ENCODE results near the gene SUSD1.
"Not testable (repeated sequence)": the region's sequence is repeated elsewhere in the genome, so short reads cannot be mapped to it uniquely, and the experiment has no call there.

SUSD1 gene

DNA sequence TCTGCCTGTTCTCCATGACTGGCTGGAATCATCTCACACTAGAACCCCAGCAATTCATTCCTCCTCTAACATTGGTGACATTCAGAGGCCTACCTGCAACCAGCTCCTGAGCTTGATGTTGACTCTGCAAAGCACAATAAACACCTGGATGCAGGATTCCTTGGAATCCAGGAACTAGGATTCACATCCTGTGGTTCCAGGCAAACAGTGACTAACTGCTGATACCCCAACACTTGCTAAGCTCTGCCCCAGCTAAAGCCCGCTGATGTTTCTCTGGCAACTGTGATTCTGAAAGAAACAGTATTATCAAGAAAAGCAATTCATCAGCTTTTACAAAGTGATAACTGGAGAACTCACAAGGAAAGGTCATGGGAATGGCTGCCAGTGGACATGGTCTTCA, 29.2 kb downstream of the SUSD1 start:
- no peak overlapping the region for H3K9ac ChIP-seq (ENCODE audit: low read length)
- no peaks in the 10 kb centered on the region for H3K27me3 ChIP-seq (replicated peaks; ENCODE audit: control insufficient read depth, insufficient read depth, low read length)
- H3K4me1 ChIP-seq (ENCODE audit: control insufficient read depth, insufficient read depth, low read length): no peaks in the 10 kb centered on the region
- H3K9me3 ChIP-seq (ENCODE audit: control insufficient read depth, low read length): no peaks in the 10 kb centered on the region
- H3K36me3 ChIP-seq (ENCODE audit: control insufficient read depth, insufficient read depth, low read length, severe bottlenecking): no peaks in the 10 kb centered on the region
- H3K4me3 ChIP-seq (ENCODE audit: low read length): no peak overlapping the region
- no peak for DNase-seq (ENCODE audit: low read depth)

DNA sequence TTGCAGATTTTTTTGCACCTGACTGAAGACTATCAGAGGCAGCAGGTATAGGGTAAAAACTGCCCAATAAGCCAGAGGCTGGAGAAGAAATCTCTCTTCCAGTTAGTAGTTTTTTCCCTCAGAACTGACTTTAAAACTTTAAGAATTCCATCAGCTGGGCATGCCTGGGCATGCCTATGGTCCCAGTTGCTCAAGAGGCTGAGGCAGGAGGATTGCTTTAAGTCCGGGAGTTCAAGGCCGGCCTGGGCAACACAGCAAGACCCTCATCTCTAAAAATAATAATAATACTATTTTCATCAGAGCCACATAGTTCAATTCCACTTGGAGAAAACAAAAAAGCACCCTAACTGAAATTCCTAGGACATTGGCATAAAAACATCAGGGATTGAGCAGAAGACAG, 30.3 kb downstream of the SUSD1 start:
- Histone ChIP-seq H3K9ac (ENCODE audit: low read length) (no peak overlapping the region), H3K4me1 (ENCODE audit: control insufficient read depth, insufficient read depth, low read length) (no peaks in the 10 kb centered on the region), H3K4me3 (ENCODE audit: low read length) (no peak overlapping the region), H3K27me3 (replicated peaks; ENCODE audit: control insufficient read depth, insufficient read depth, low read length) (no peaks in the 10 kb centered on the region), H3K9me3 (ENCODE audit: control insufficient read depth, low read length) (no peaks in the 10 kb centered on the region), H3K36me3 (ENCODE audit: control insufficient read depth, insufficient read depth, low read length, severe bottlenecking) (no peaks in the 10 kb centered on the region)
- DNase-seq (ENCODE audit: low read depth): no peak

DNA sequence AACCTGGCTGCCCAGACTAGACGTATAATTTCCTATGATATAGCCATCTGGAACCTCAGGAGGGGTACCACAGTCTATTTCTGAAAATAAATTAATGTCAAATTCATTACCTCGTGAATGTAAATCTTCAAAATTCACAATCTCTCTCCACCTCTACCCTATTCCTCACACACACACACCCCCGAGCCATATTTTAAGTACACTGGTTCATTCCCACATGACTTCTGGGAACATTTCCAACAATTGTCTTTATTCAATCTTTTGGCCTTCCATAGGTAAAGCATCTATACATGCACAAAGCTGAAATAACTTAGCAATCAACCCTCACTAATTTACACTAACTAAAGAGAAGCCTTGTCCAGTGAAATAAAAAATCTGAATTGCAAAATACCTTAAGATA, 32.7 kb downstream of the SUSD1 start:
- no peak for DNase-seq (ENCODE audit: low read depth)
- no peaks in the 10 kb centered on the region for H3K27me3 ChIP-seq (replicated peaks; ENCODE audit: control insufficient read depth, insufficient read depth, low read length)
- no peaks in the 10 kb centered on the region for H3K9me3 ChIP-seq (ENCODE audit: control insufficient read depth, low read length)
- H3K4me3 ChIP-seq (ENCODE audit: low read length): no peak overlapping the region
- H3K9ac ChIP-seq (ENCODE audit: low read length): no peak overlapping the region
- H3K4me1 ChIP-seq (ENCODE audit: control insufficient read depth, insufficient read depth, low read length): no peaks in the 10 kb centered on the region
- H3K36me3 ChIP-seq (ENCODE audit: control insufficient read depth, insufficient read depth, low read length, severe bottlenecking): no peaks in the 10 kb centered on the region

DNA sequence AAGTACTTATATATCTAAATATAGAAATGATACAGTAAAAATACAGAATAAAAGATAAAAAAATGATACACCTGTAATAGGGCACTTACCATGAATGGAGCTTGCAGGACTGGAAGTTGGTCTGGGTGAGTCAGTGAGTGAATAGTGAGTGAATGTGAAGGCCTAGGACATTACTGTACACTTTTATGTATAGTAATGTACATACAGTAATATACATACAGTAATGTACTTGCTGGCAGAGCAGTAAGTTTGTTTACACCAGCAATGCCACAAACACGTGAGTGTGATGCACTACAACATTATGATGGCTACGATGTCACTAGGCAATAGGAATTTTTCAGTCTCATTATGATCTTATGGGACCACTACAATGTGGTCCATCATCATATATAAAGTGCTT, 34.2 kb downstream of the SUSD1 start:
- DNase-seq (ENCODE audit: low read depth): no peak
- H3K9ac ChIP-seq (ENCODE audit: low read length): no peak overlapping the region
- no peaks in the 10 kb centered on the region for H3K9me3 ChIP-seq (ENCODE audit: control insufficient read depth, low read length)
- H3K27me3 ChIP-seq (replicated peaks; ENCODE audit: control insufficient read depth, insufficient read depth, low read length): no peaks in the 10 kb centered on the region
- no peaks in the 10 kb centered on the region for H3K36me3 ChIP-seq (ENCODE audit: control insufficient read depth, insufficient read depth, low read length, severe bottlenecking)
- H3K4me3 ChIP-seq (ENCODE audit: low read length): no peak overlapping the region
- no peaks in the 10 kb centered on the region for H3K4me1 ChIP-seq (ENCODE audit: control insufficient read depth, insufficient read depth, low read length)

DNA sequence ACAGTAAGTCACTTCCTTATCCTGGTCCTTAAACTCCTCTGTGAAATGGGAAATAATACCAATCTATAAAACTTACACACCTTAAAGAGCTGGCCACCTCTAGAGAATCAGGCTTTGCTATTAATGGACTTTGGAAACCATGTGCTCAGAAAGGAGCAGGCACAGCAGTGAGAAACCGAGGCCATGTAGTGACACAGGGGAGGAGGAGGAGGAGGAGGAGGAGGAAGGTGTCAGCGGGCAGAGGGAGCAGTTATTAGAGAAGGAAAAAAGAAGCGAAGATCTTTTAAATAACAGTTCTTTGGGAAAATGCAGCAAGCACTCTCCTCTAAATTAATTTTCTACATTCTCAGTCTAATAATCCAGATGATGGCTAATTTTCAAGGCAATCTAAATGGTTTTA, 38.0 kb downstream of the SUSD1 start:
- no peak for DNase-seq (ENCODE audit: low read depth)
- no peaks in the 10 kb centered on the region for H3K4me1 ChIP-seq (ENCODE audit: control insufficient read depth, insufficient read depth, low read length)
- H3K9me3 ChIP-seq (ENCODE audit: control insufficient read depth, low read length): peaks cover 6% of the 10 kb centered on the region

DNA sequence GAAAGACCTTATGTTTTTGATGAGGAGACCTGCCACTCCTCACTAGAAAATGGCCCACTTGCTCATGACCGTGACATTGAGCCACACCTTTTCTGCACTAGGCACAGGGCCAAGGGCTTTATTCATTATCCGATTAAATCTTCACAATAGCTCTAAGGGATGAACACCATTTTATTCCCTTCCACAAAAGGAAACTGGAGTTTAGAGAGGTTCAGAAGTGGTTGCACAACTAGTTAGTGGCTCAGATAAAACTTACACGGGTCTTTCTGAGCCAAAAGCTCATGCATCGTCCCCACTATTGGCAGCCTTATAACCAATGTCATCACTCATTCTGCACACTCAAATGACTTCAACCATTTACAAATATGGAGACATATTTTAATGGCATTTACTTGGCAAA, 39.4 kb downstream of the SUSD1 start:
- Histone ChIP-seq H3K9me3 (ENCODE audit: control insufficient read depth, low read length) (peaks cover 6% of the 10 kb centered on the region), H3K27me3 (replicated peaks; ENCODE audit: control insufficient read depth, insufficient read depth, low read length) (no peaks in the 10 kb centered on the region), H3K36me3 (ENCODE audit: control insufficient read depth, insufficient read depth, low read length, severe bottlenecking) (no peaks in the 10 kb centered on the region), H3K4me1 (ENCODE audit: control insufficient read depth, insufficient read depth, low read length) (no peaks in the 10 kb centered on the region), H3K9ac (ENCODE audit: low read length) (no peak overlapping the region), H3K4me3 (ENCODE audit: low read length) (no peak overlapping the region)
- DNase-seq (ENCODE audit: low read depth): no peak

More for the DNA sequence above, 38.0 kb downstream of the SUSD1 start:
- no peak overlapping the region for H3K9ac ChIP-seq (ENCODE audit: low read length)
- H3K27me3 ChIP-seq (replicated peaks; ENCODE audit: control insufficient read depth, insufficient read depth, low read length): no peaks in the 10 kb centered on the region
- H3K36me3 ChIP-seq (ENCODE audit: control insufficient read depth, insufficient read depth, low read length, severe bottlenecking): no peaks in the 10 kb centered on the region
- H3K4me3 ChIP-seq (ENCODE audit: low read length): no peak overlapping the region

DNA sequence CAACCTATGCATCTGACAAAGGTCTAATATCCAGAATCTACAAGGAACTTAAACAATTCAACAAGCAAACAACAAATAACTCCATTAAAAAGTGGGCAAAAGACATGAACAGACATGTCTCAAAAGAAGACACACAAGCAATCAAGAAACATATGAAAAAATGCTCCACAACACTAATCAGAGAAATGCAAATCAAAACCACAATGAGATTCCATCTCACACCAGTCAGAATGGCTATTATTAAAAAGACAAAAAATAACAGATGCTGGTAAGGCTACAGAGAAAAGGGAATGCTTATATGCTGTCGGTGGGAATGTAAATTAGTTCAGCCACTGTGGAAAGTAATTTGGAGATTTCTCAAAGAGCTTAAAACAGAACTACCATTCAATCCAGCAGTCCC, 41.3 kb downstream of the SUSD1 start:
- not testable (repeated sequence) for H3K9ac ChIP-seq (ENCODE audit: low read length); DNase-seq (ENCODE audit: low read depth); H3K4me3 ChIP-seq (ENCODE audit: low read length); H3K27me3 ChIP-seq (replicated peaks; ENCODE audit: control insufficient read depth, insufficient read depth, low read length); H3K36me3 ChIP-seq (ENCODE audit: control insufficient read depth, insufficient read depth, low read length, severe bottlenecking); H3K9me3 ChIP-seq (ENCODE audit: control insufficient read depth, low read length); H3K4me1 ChIP-seq (ENCODE audit: control insufficient read depth, insufficient read depth, low read length)

DNA sequence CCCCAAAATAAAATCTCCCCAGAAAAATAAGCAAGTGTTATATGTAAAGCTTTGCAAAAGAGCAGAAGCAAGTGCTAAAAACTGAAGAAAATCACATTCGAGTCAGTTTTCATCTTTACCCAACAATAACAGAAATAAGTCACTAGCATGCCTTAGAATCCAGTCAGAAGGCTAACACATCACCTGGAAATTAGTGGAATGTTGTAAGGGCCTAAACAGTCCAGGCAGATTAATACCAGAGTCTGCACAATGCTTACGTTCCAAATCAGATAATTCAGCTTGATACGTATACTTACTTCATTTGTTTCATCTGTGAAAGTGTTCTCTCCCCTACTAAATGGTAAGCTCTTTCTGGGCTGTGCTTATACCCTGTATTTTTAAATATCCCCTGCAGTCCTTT, 42.7 kb downstream of the SUSD1 start:
- Histone ChIP-seq H3K4me1 (ENCODE audit: control insufficient read depth, insufficient read depth, low read length) (no peaks in the 10 kb centered on the region), H3K36me3 (ENCODE audit: control insufficient read depth, insufficient read depth, low read length, severe bottlenecking) (no peaks in the 10 kb centered on the region), H3K4me3 (ENCODE audit: low read length) (no peak overlapping the region), H3K9me3 (ENCODE audit: control insufficient read depth, low read length) (peaks cover 6% of the 10 kb centered on the region), H3K9ac (ENCODE audit: low read length) (no peak overlapping the region), H3K27me3 (replicated peaks; ENCODE audit: control insufficient read depth, insufficient read depth, low read length) (no peaks in the 10 kb centered on the region)
- DNase-seq (ENCODE audit: low read depth): peak; percentile 16

DNA sequence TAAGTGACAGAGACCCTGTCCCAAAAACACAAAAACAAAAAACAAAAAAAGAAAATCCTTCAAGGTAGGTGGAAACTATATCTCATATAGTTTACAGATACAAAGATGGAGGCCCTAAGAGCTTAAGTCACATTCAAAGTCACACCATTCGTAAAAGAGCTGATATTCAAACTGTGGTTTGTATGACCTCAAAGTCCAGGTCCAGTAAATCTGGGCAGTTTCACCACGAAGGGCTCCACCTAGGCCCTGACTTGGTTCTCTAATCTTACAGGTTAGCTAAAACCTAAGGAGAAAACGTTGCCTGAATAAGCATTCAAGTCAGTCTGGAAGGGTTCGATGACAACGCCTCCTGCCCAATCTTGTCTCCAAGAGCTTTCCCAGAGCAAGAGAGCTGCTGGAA, 44.1 kb downstream of the SUSD1 start:
- no peaks in the 10 kb centered on the region for H3K4me1 ChIP-seq (ENCODE audit: control insufficient read depth, insufficient read depth, low read length)
- no peak overlapping the region for H3K4me3 ChIP-seq (ENCODE audit: low read length)
- no peak overlapping the region for H3K9ac ChIP-seq (ENCODE audit: low read length)
- H3K36me3 ChIP-seq (ENCODE audit: control insufficient read depth, insufficient read depth, low read length, severe bottlenecking): no peaks in the 10 kb centered on the region
- H3K27me3 ChIP-seq (replicated peaks; ENCODE audit: control insufficient read depth, insufficient read depth, low read length): no peaks in the 10 kb centered on the region
- peaks cover 6% of the 10 kb centered on the region for H3K9me3 ChIP-seq (ENCODE audit: control insufficient read depth, low read length)
- DNase-seq (ENCODE audit: low read depth): no peak

DNA sequence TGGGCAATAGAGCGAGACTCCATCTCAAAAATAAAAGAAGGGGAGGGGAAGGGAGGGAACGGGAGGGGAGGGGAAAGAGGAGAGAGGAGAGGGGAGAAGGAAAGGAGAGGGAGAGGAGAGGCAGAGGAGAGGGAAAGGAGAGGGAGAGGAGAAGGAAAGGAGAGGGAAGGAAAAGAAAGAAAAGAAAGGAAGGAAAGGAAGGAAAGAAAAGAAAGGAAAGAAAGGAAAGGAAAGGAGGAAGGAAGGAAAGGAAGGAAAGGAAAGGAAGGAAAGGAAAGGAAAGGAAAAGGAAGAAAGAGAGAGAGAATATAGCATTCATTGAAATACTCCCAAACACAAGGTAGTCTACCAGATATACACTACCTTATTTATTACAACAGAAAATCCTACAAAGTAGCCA, 44.8 kb downstream of the SUSD1 start:
- no peak overlapping the region for H3K4me3 ChIP-seq (ENCODE audit: low read length)
- no peaks in the 10 kb centered on the region for H3K27me3 ChIP-seq (replicated peaks; ENCODE audit: control insufficient read depth, insufficient read depth, low read length)
- DNase-seq (ENCODE audit: low read depth): no peak
- H3K9me3 ChIP-seq (ENCODE audit: control insufficient read depth, low read length): peaks cover 6% of the 10 kb centered on the region
- no peaks in the 10 kb centered on the region for H3K36me3 ChIP-seq (ENCODE audit: control insufficient read depth, insufficient read depth, low read length, severe bottlenecking)
- H3K4me1 ChIP-seq (ENCODE audit: control insufficient read depth, insufficient read depth, low read length): no peaks in the 10 kb centered on the region
- H3K9ac ChIP-seq (ENCODE audit: low read length): no peak overlapping the region

DNA sequence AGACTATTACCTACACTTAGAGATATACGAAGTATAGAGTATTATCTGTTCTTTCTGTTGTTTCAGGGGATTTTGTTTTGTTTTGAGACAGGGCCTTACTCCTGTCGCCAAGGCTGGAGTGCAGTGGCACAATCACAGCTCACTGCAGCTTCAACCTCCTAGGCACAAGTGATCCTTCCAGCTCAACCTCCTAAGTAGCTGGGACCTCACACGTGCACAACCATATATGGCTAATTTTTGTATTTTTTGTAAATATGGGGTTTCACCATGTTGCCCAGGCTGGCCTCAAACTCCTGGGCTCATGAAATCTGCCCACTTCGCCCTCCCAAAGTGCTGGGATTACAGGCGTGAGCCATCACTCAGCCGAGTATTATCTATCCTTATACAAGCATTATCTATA, 45.9 kb downstream of the SUSD1 start:
- Histone ChIP-seq H3K9ac (ENCODE audit: low read length) (no peak overlapping the region), H3K4me1 (ENCODE audit: control insufficient read depth, insufficient read depth, low read length) (no peaks in the 10 kb centered on the region), H3K27me3 (replicated peaks; ENCODE audit: control insufficient read depth, insufficient read depth, low read length) (no peaks in the 10 kb centered on the region), H3K9me3 (ENCODE audit: control insufficient read depth, low read length) (peaks cover 6% of the 10 kb centered on the region), H3K4me3 (ENCODE audit: low read length) (no peak overlapping the region), H3K36me3 (ENCODE audit: control insufficient read depth, insufficient read depth, low read length, severe bottlenecking) (peaks cover under 1% of the 10 kb centered on the region)
- DNase-seq (ENCODE audit: low read depth): no peak

DNA sequence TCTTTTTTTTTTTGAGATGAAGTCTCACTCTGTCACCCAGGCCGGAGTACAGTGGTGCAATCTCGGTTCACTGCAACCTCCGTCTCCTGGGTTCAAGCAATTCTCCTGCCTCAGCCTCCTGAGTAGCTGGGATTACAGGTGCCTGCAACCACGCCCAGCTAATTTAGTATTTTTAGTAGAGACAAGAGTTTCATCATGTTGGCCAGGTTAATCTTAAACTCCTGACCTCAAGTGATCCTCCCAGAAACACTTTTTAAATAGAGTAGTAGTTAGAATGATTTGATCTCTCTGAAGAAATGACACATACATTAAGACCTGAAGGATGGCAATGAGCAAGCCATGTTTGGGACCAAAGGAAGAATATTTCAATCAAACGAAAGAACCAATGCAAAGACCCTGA, 46.7 kb downstream of the SUSD1 start:
- H3K4me3 ChIP-seq (ENCODE audit: low read length); H3K9me3 ChIP-seq (ENCODE audit: control insufficient read depth, low read length); H3K36me3 ChIP-seq (ENCODE audit: control insufficient read depth, insufficient read depth, low read length, severe bottlenecking); H3K9ac ChIP-seq (ENCODE audit: low read length); H3K4me1 ChIP-seq (ENCODE audit: control insufficient read depth, insufficient read depth, low read length); DNase-seq (ENCODE audit: low read depth); H3K27me3 ChIP-seq (replicated peaks; ENCODE audit: control insufficient read depth, insufficient read depth, low read length): not testable (repeated sequence)

All from adipocyte (in vitro differentiated cells).